ENCODE measurements around the gene TNS1.

The TNS1 gene

GRCh38 chr2:218015586-218016521, 13.1 kb upstream of the TNS1 start:
- DNase-seq (ENCODE audit: low read depth in 3 of 3): no peak

DNA sequence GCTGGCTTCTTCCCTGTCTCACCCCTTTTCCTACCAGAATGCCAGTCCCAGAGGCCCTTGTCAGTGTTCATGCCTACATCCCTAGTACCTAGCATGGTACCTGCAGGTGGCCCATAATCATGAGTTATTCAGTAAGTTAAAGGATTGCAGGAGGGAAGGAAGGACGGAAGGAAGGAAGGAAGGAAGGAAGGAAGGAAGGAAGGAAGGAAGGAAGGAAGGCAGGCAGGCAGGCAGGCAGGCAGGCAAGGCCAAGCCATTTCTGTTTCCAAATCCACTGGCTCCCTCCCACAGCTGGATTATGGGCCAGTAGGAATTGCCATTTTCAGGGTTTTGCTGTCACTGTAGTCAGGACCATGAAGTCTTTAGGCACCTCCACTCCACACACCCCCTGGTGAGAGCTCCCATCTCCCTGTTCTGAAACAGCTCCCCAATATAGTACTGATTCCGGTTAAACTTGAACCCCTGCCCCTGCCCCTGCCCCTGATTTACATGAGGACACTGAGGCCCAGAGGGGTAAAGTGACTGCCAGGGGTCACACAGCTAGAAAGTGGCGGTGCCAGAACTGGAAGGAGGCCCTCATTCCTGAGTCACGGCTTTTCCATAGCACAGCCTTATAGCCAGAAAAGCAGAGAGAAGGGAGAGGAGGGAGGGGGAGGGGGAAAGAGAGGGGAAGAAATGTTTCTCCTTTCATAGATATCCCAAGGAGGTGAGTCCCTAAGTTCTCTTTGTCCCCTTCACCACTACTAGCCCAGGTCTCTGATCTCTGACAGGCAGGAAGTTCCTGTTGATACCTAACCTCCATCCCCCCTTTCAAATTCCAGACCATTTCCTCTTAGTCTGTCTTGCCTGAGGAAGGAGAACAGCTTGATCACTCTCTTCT, 12.2 kb upstream of the TNS1 start:
- DNase-seq (ENCODE audit: low read depth in 3 of 3): no peak

DNA sequence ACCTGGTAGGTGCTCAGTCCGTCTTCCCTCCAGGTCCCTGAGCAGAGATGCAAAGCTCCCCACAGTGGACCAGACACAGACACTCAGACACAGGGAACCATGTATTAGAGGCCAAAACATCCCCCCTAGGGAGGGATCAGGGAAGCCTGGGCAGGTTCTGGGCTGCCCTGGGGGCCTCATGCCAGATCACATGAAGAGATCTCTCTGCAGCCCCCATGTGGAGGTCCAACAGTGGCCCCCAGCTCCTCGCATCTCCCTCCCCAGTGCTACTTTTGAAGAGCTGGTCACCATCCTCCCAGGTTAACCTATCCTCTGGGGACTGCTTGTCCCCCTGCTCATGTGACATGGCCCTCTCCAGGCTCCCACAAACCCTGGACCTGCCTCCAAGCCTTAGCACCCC, 10.5 kb upstream of the TNS1 start:
- DNase-seq (ENCODE audit: low read depth in 3 of 3): no peak

DNA sequence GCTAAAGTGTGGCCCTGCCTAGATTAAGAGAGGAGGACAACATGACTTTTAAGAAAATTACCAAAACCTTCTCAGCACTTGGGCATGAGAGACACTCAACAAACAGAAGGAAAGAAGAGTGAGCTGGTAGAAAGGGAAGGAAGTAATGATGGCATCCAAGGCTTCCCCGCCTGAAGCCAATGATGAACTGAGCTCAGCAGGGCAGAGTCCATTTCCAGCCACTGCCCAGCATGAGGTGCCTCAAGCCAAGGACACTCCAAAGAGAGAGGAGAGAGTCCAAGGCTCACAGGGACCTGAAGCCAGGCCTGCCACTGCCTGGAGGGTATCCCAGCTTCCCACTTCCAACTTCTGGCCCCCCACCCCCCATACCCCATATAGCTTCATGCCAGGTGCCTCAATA, 9.5 kb upstream of the TNS1 start:
- no peak for DNase-seq (ENCODE audit: low read depth in 3 of 3)

DNA sequence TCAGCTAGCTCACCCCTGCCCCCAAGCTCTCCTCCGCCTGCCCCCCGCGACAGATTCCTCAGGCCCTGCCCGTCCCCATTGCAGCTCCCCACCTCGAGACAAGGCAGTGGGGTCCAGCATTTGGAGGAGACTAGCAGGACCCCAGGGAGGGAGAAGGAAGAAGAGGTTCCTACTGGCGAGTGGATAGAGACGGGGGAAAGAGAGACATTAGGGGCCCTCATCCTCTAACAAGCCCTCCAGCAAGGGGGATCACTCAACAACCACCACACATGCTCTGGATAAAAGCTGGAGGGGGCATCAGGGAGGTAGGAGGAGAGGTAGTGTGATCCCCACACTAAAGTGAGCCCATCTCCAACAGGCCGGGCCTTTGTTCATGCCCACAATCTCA, 8.9 kb upstream of the TNS1 start:
- no peak for DNase-seq (ENCODE audit: low read depth in 3 of 3)

DNA sequence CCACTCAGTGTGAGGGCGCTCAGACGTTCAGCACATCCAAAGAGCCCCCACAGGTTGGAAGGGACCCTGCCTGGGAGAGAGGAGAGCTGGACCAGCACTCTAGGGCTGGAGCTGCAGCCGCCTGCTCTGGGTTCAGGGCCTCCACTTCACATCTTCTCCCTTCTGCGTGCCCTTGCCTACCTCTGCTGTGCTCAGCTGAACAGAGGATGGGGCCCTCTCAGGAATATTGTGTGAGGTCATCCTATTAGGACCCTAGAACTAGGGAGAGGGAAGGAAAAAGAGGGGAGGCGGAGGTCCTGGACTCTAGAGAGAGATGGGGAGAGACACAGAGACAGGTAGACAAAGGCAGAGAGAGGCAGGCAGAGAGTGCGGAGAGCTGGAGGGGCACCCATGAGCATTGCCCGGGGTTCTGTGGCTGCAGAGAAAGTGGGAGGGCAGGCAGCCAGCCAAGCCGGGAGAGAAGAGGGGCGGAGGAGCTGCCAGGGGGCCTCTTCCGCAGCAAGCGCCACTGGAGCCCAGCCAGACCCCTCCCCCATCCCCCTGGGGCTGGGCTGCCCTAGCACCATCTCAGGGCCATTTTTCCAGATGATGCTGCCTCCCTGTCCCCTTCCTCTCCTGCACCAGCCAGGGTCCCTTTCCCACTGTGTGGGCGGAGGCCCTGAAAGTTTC, 8.3 kb upstream of the TNS1 start:
- no peak for DNase-seq (ENCODE audit: low read depth in 3 of 3)

- no peak for DNase-seq (ENCODE audit: low read depth in 3 of 3)
Measured at GRCh38 chr2:218010140-218010983, 7.6 kb upstream of the TNS1 start.

DNA sequence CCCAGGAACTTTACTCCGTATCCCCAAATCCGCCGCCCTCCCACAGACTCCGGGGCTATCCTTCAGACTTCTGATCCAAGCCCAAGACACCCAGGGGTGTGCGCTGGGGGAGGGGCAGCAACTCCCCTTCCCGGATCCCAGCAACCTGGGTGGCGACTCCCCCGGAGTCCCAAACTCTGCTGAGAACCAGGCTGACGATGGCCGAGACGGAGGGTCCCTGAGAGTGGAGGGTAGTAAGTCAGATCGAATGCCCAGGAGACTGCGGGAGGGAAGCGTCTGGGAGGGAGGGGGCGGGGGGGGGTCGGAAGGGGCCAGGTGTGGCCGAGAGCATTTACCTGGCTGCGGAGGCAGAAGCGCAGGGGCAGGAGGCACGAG, 7.0 kb upstream of the TNS1 start:
- no peak for DNase-seq (ENCODE audit: low read depth in 3 of 3)

GRCh38 chr2:218009231-218009630, 6.4 kb upstream of the TNS1 start:
- no peak for DNase-seq (ENCODE audit: low read depth in 3 of 3)

- DNase-seq (ENCODE audit: low read depth in 3 of 3): no peak
Measured at GRCh38 chr2:218008060-218009040, 5.6 kb upstream of the TNS1 start.

GRCh38 chr2:218006741-218007140, 3.9 kb upstream of the TNS1 start:
- no peak for DNase-seq (ENCODE audit: low read depth in 3 of 3)

DNA sequence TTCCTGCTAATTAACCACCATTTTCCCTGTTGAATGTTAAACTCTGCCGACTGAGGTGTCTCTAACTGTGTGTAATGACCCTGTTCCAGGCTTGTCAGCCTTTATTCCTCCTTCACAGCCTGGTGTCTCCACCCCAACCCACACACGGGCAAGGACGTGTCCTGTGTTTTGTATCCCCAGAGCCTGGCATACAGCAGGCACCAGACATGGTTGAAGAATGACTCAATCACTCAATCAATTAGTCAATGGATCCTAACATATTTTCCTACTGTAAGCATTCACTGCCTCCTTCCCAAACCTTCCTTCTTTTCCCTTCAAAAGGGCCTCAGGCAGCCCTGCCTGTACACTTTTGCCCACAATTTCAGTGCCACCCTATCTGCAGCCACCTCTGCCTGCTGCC, 2.7 kb upstream of the TNS1 start:
- DNase-seq (ENCODE audit: low read depth in 3 of 3): no peak

- no peak for DNase-seq (ENCODE audit: low read depth in 3 of 3)
Measured at GRCh38 chr2:218005028-218005427, 2.2 kb upstream of the TNS1 start.

- DNase-seq (ENCODE audit: low read depth in 3 of 3): no peak
Measured at GRCh38 chr2:218003981-218004419, 1.2 kb upstream of the TNS1 start.

GRCh38 chr2:218003281-218003944, 618 bp upstream of the TNS1 start:
- no peak for DNase-seq (ENCODE audit: low read depth in 3 of 3)

GRCh38 chr2:218002143-218002844, 501 bp downstream of the TNS1 start:
- DNase-seq (ENCODE audit: low read depth in 3 of 3): no peak

- DNase-seq (ENCODE audit: low read depth in 3 of 3): no peak
Measured at GRCh38 chr2:218001629-218002028, 1.2 kb downstream of the TNS1 start.

DNA sequence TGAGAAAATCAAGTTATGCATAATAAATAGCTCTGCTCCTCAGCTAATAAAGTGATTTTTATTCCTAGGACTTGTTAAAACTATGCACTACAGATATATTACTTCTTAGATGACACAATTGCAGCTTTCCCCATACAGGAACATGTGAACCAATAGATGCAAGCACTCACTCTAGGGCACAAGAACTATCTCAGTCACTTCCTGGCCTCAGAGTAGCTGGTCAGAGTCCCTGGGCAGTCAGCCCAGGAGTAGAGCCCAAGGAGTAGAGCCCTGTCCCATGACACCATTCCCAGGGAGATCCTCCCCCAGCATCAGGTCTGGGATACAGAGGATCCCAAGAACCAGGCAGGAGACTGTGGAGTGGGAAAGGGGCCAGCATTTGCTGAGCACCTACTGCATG, 2.7 kb downstream of the TNS1 start:
- DNase-seq (ENCODE audit: low read depth in 3 of 3): no peak

DNA sequence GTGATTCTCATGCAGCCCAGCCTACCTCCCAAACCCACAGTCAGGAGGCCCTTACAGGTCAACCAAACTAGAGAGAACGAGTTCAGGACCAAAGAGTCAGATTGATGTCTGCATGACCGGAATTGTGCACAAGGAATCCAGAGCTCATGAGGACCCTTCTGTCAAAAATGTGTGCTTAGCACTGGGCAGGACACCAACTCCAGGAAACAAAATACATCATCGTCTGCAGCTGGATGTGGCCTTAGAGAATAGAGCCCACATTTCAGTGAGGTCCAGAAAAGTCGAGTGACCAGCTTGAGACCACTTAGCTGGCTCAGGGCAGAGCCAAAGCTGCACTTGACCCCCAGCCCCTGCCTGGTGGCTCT, 3.2 kb downstream of the TNS1 start:
- no peak for DNase-seq (ENCODE audit: low read depth in 3 of 3)

Data from stimulated activated CD4-positive, alpha-beta T cell treated with anti-CD3 and anti-CD28 coated beads, TNF-alpha, amount 100 ng/mL, for 48 hours (primary cell).